Measurements from ENCODE around the gene ZBTB14.
A peak's percentile ranks its signal among the peaks of the same experiment; 100 is the strongest.

Gene ZBTB14

GRCh38 chr18:5300476-5301010 is 5.0 kb upstream of the ZBTB14 start:
- no peak overlapping the region for H3K4me3 ChIP-seq (ENCODE audit: low read depth, low read length)
- DNase-seq (ENCODE audit: low read depth) = no peak
- no peak for TF ChIP-seq CTCF (IDR thresholded peaks at IDR 0.05; ENCODE audit: low read depth, low read length, missing control alignments)

- TF ChIP-seq CTCF (IDR thresholded peaks at IDR 0.05; ENCODE audit: low read depth, low read length, missing control alignments) = no peak
- DNase-seq (ENCODE audit: low read depth) = no peak
- no peak overlapping the region for H3K4me3 ChIP-seq (ENCODE audit: low read depth, low read length)
These were observed 2.8 kb upstream of the ZBTB14 start for GRCh38 chr18:5298156-5298852.

GRCh38 chr18:5297597-5297996 is 2.1 kb upstream of the ZBTB14 start:
- no peak for DNase-seq (ENCODE audit: low read depth)
- TF ChIP-seq CTCF (IDR thresholded peaks at IDR 0.05; ENCODE audit: low read depth, low read length, missing control alignments) = no peak
- no peak overlapping the region for H3K4me3 ChIP-seq (ENCODE audit: low read depth, low read length)

- DNase-seq (ENCODE audit: low read depth) = no peak
- TF ChIP-seq CTCF (IDR thresholded peaks at IDR 0.05; ENCODE audit: low read depth, low read length, missing control alignments) = no peak
- H3K4me3 ChIP-seq (ENCODE audit: low read depth, low read length) = peak overlapping the region; percentile 85
These were observed 1.3 kb upstream of the ZBTB14 start for GRCh38 chr18:5296706-5297320.

- TF ChIP-seq CTCF (IDR thresholded peaks at IDR 0.05; ENCODE audit: low read depth, low read length, missing control alignments) = no peak
- DNase-seq (ENCODE audit: low read depth) = peak; percentile 84
- peak overlapping the region; percentile 95 for H3K4me3 ChIP-seq (ENCODE audit: low read depth, low read length)
These were observed 617 bp upstream of the ZBTB14 start for GRCh38 chr18:5295981-5296705.

GRCh38 chr18:5294457-5295230 is 882 bp downstream of the ZBTB14 start:
- TF ChIP-seq CTCF (IDR thresholded peaks at IDR 0.05; ENCODE audit: low read depth, low read length, missing control alignments) = no peak
- DNase-seq (ENCODE audit: low read depth) = no peak

More at GRCh38 chr18:5294457-5295230, 882 bp downstream of the ZBTB14 start:
- H3K4me3 ChIP-seq (ENCODE audit: low read depth, low read length) = peak overlapping the region; percentile 95
